ENCODE measurements around the gene TTC1.

DNA sequence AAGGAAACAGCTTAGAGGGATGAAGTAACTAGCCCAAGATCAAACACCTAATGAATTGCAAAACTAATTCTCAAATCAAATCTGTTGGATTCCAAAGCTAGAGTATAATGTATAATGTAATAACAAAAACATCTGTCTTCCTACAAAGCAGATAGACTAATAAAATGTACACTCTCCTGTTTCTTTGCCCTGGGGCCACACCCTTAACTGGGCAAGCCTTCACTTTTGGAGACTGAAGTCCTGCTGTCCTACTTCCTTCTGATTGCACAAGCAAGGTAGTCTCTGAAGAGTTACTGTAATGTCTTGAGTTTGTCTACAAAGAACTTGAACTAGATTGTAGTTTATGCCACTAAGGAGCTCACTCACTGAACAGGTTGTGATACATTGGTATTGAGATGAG, 2.5 kb downstream of the TTC1 start:
- TF ChIP-seq, protein P1, sequence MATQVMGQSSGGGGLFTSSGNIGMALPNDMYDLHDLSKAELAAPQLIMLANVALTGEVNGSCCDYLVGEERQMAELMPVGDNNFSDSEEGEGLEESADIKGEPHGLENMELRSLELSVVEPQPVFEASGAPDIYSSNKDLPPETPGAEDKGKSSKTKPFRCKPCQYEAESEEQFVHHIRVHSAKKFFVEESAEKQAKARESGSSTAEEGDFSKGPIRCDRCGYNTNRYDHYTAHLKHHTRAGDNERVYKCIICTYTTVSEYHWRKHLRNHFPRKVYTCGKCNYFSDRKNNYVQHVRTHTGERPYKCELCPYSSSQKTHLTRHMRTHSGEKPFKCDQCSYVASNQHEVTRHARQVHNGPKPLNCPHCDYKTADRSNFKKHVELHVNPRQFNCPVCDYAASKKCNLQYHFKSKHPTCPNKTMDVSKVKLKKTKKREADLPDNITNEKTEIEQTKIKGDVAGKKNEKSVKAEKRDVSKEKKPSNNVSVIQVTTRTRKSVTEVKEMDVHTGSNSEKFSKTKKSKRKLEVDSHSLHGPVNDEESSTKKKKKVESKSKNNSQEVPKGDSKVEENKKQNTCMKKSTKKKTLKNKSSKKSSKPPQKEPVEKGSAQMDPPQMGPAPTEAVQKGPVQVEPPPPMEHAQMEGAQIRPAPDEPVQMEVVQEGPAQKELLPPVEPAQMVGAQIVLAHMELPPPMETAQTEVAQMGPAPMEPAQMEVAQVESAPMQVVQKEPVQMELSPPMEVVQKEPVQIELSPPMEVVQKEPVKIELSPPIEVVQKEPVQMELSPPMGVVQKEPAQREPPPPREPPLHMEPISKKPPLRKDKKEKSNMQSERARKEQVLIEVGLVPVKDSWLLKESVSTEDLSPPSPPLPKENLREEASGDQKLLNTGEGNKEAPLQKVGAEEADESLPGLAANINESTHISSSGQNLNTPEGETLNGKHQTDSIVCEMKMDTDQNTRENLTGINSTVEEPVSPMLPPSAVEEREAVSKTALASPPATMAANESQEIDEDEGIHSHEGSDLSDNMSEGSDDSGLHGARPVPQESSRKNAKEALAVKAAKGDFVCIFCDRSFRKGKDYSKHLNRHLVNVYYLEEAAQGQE (IDR thresholded peaks at IDR 0.05; ENCODE audit: insufficient read depth in 1 of 2, low read depth in 2 of 2, low read length in 2 of 2), result no peak
- TF ChIP-seq POLR2AphosphoS5 (IDR thresholded peaks at IDR 0.05; ENCODE audit: low read depth, low read length) (no peak), SIN3A (IDR thresholded peaks at IDR 0.05; ENCODE audit: borderline replicate concordance, insufficient read depth, low read length) (no peak), TAF1 (IDR thresholded peaks at IDR 0.05; ENCODE audit: borderline replicate concordance, insufficient read depth, low read length) (no peak), FOXP2 (optimal IDR thresholded peaks at IDR 0.05; ENCODE audit: borderline replicate concordance, extremely low read depth, extremely low read length, insufficient read depth) (no peak)
